ENCODE measurements around the gene CCDC169.
"Not testable (repeated sequence)": the region's sequence is repeated elsewhere in the genome, so short reads cannot be mapped to it uniquely, and the experiment has no call there.

- TF ChIP-seq, protein P1, sequence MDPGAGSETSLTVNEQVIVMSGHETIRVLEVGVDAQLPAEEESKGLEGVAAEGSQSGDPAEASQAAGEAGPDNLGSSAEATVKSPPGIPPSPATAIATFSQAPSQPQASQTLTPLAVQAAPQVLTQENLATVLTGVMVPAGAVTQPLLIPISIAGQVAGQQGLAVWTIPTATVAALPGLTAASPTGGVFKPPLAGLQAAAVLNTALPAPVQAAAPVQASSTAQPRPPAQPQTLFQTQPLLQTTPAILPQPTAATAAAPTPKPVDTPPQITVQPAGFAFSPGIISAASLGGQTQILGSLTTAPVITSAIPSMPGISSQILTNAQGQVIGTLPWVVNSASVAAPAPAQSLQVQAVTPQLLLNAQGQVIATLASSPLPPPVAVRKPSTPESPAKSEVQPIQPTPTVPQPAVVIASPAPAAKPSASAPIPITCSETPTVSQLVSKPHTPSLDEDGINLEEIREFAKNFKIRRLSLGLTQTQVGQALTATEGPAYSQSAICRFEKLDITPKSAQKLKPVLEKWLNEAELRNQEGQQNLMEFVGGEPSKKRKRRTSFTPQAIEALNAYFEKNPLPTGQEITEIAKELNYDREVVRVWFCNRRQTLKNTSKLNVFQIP (CRISPR knock-in tag; IDR thresholded peaks at IDR 0.05; ENCODE audit: borderline replicate concordance, low read depth) = not testable (repeated sequence)
- TF ChIP-seq TSHZ2 (CRISPR knock-in tag; IDR thresholded peaks at IDR 0.05); SNAI2 (CRISPR knock-in tag; IDR thresholded peaks at IDR 0.05); ZNF70 (CRISPR knock-in tag; IDR thresholded peaks at IDR 0.05); OSR1 (CRISPR knock-in tag; IDR thresholded peaks at IDR 0.05); GLIS3 (CRISPR knock-in tag; IDR thresholded peaks at IDR 0.05); ARNTL (CRISPR knock-in tag; IDR thresholded peaks at IDR 0.05; ENCODE audit: borderline replicate concordance, low read depth); ESRRG (CRISPR knock-in tag; IDR thresholded peaks at IDR 0.05): not testable (repeated sequence)
- TF ChIP-seq, protein P2, sequence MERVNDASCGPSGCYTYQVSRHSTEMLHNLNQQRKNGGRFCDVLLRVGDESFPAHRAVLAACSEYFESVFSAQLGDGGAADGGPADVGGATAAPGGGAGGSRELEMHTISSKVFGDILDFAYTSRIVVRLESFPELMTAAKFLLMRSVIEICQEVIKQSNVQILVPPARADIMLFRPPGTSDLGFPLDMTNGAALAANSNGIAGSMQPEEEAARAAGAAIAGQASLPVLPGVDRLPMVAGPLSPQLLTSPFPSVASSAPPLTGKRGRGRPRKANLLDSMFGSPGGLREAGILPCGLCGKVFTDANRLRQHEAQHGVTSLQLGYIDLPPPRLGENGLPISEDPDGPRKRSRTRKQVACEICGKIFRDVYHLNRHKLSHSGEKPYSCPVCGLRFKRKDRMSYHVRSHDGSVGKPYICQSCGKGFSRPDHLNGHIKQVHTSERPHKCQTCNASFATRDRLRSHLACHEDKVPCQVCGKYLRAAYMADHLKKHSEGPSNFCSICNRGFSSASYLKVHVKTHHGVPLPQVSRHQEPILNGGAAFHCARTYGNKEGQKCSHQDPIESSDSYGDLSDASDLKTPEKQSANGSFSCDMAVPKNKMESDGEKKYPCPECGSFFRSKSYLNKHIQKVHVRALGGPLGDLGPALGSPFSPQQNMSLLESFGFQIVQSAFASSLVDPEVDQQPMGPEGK (CRISPR knock-in tag; IDR thresholded peaks at IDR 0.05; ENCODE audit: borderline replicate concordance) = not testable (repeated sequence)
Measured at GRCh38 chr13:36299469-36299868, 1.9 kb upstream of the CCDC169 start.
